RCC 7860 (cell line): ENCODE data around the gene CACNA1I.

Experiments used
- DNase-seq: peaks from one replicate; pipeline ENCODE4 v3.0.0-alpha.2; 2015; ENCODE audit warnings: low spot score
- FAIRE-seq: peaks from 2 replicates; lab custom pipeline; 2012; peaks lifted over from hg19 to GRCh38; lab: Jason Lieb, UNC

Gene CACNA1I

DNA sequence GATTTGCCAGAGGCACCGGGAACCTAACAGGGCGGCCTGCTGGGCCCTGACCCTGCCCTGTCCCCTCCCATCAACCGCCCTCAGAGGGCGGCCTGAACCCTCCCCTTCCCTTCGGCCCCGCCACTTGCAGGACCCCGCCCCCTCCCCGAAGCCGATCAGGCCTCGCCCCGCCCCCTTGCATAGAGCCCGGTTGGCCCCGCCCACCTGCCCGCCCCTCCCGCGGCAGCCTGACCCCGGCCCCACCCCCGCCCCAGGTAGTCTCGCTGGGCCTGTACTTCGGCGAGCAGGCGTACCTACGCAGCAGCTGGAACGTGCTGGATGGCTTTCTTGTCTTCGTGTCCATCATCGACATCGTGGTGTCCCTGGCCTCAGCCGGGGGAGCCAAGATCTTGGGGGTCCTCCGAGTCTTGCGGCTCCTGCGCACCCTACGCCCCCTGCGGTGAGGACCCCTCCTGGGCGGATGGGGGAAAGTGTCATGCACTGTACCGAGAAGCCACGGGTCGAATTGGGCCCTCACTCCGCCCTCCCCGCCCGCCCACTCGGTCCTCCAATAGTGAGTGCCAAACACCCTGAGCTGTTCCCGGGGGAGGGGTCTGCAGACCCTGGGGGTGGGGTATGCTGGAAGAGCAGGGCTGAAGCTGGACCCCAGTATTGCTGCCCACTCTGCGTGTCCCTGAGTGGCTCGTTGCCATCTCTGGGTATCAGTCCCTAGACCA, 94.1 kb downstream of the CACNA1I start:
- DNase-seq, result no peak
- FAIRE-seq, result no peak

GRCh38 chr22:39665229-39665628, 94.7 kb downstream of the CACNA1I start:
- FAIRE-seq, result no peak

GRCh38 chr22:39665661-39666431, 95.3 kb downstream of the CACNA1I start:
- no peak for FAIRE-seq
- no peak for DNase-seq

More at GRCh38 chr22:39665229-39665628, 94.7 kb downstream of the CACNA1I start:
- no peak for DNase-seq

GRCh38 chr22:39666495-39666894, 95.9 kb downstream of the CACNA1I start:
- DNase-seq (no peak), FAIRE-seq (no peak)

GRCh38 chr22:39666926-39667325, 96.4 kb downstream of the CACNA1I start:
- DNase-seq (no peak), FAIRE-seq (no peak)

GRCh38 chr22:39669432-39669831, 98.9 kb downstream of the CACNA1I start:
- no peak for DNase-seq

GRCh38 chr22:39671936-39672335, 101.4 kb downstream of the CACNA1I start:
- FAIRE-seq (no peak), DNase-seq (no peak)

More at GRCh38 chr22:39669432-39669831, 98.9 kb downstream of the CACNA1I start:
- FAIRE-seq, result no peak

DNA sequence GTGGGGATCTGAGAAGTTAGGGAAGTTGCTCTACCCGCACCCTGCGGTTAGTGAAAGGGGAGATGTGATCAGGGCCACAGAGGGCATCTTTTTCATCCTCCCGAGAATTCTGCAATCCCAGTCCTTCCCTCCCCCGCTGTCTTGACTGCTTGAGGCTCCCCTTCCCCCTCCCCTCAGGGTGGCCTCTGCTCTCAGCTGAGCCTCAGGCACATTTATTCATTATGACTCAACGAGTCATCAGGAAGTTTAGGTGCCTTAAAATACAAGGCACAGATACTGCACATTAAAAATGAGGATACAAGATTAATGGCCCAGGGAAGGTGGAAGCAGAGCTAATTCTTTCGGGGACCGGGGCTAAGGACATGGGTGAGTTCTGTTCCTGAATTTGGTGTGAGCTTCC, 104.0 kb downstream of the CACNA1I start:
- no peak for FAIRE-seq
- peak; percentile 17 for DNase-seq

- no peak for DNase-seq
- FAIRE-seq, result no peak
These were observed 105.4 kb downstream of the CACNA1I start for GRCh38 chr22:39675947-39676346.

DNA sequence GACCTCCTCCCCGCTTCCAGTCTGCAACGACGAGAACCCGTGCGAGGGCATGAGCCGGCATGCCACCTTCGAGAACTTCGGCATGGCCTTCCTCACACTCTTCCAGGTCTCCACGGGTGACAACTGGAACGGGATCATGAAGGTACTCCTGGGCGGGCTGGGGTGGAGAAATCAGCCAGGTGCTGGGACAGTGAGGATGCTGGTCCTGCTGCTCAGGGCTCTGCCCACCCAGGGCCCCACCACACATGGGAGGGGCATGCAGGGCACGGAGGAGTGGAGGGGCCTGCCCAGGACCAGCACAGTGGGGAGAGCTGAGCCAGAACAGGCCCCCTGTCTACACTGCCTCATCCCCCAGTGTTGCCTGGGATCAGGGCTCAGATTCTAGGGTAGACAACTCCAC, 107.4 kb downstream of the CACNA1I start:
- DNase-seq (no peak), FAIRE-seq (no peak)

GRCh38 chr22:39678862-39679490, 108.4 kb downstream of the CACNA1I start:
- FAIRE-seq (no peak), DNase-seq (no peak)

DNA sequence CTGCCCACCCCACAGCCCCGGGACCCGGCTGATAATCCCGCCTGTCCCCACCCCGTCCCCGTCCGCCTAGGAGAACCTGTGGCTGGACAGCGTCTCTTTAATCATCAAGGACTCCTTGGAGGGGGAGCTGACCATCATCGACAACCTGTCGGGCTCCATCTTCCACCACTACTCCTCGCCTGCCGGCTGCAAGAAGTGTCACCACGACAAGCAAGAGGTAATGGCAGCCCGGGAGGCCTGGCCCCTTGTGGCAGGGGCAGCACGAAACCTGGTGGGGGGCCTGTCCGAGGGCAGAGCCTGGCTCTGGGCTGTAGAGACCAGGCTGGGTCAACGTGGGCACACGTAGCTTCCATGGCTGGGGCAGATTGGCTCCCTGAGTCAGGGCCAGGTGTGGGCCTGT, 109.1 kb downstream of the CACNA1I start:
- FAIRE-seq (no peak), DNase-seq (no peak)

DNA sequence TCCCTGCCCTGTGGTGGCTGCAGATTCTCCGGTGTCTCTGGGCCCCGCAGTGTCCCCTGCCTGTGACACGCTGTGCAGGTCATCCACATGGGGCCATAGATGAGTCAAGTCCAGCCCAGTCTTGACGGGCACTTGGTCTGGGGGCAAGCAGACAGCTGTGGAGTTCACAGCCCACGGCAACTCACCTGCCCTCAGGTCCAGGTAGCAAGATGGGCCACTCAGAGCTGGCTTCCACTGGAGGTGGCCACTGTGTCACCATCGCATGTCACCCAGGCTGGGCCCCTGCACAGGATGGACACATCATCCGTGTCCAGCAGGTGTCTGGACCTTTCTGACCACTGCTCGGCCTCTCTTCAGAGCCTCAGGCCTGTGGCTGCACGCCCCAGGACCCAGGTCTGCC, 109.9 kb downstream of the CACNA1I start:
- DNase-seq, result no peak
- no peak for FAIRE-seq

GRCh38 chr22:39681038-39681861, 110.7 kb downstream of the CACNA1I start:
- no peak for DNase-seq
- no peak for FAIRE-seq

DNA sequence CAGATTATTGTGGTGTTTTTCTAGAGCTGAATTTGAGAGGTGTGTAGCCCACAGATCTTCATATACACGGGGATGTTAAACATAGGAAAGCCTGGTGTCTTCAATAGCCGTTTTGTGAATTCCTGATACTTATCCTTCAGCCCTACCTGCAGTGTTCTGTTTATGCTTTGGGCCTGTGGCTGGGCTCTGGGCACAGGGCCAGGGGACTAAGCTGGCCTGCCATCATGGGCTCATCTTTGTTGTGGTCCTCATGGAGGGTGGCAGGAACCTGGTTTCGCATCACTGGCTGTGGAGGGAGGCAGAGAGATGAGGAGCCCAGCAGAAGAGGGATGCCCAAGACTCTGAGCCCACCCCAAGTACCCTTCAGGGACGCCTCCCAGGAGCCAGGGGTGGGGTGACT, 112.4 kb downstream of the CACNA1I start:
- no peak for FAIRE-seq
- no peak for DNase-seq

- no peak for FAIRE-seq
- no peak for DNase-seq
These were observed 113.1 kb downstream of the CACNA1I start for GRCh38 chr22:39683639-39684038.

GRCh38 chr22:39684702-39685281, 114.2 kb downstream of the CACNA1I start:
- DNase-seq (no peak), FAIRE-seq (no peak)

DNA sequence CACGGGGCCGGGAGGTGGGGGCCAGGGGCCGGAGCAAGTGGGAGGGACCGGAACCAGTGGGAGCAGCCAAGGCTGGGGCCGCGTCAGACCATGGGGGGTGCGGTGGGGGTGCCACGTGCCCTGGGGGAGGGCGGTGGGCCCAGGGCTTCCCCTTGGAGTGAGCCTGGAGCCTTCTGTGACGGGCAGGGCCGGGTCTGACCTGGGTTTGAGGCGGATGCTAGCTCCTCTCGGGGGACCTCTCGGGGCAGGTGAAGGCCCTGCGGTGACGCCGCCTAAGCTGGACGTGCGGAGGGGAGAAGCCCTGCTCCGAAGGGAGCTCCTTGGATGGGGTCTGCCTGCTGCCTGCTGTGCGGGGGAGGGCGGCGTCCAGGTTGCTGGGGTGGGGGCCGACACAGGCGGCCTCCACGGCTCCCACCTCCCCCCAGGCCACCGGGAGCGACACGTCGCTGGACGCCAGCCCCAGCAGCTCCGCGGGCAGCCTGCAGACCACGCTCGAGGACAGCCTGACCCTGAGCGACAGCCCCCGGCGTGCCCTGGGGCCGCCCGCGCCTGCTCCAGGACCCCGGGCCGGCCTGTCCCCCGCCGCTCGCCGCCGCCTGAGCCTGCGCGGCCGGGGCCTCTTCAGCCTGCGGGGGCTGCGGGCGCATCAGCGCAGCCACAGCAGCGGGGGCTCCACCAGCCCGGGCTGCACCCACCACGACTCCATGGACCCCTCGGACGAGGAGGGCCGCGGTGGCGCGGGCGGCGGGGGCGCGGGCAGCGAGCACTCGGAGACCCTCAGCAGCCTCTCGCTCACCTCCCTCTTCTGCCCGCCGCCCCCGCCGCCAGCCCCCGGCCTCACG, 115.0 kb downstream of the CACNA1I start:
- FAIRE-seq (no peak), DNase-seq (no peak)

GRCh38 chr22:39686178-39686620, 115.6 kb downstream of the CACNA1I start:
- FAIRE-seq (no peak), DNase-seq (no peak)
